Common myeloid progenitor, CD34-positive (primary cell): ENCODE measurements around the gene TMPRSS4.

ENCODE experiments used
- CTCF ChIA-PET: fragments of 350-600 bp; sonication (Branson Sonifier 250); formaldehyde crosslinking; loops from one replicate; lab custom pipeline; 2021; ENCODE audit warnings: antibody characterized with exemption; lab: Charles Lee
- POLR2A ChIA-PET: fragments of 350-600 bp; sonication (Branson Sonifier 250); formaldehyde crosslinking; loops from one replicate; lab custom pipeline; 2021; ENCODE audit warnings: antibody characterized with exemption; lab: Charles Lee
- DNase-seq, 3 donors: peaks; one replicate each; pipeline versions ENCODE4 v3.0.0 to v3.0.0-alpha.2; 2013
- H3K27ac ChIP-seq, 2 experiments: 1 replicate in 1 of 2; 2 replicates in 1 of 2; pipeline ENCODE4 v1.7.0; 2013; ENCODE audit warnings: inconsistent platforms in 2 of 2, low read length in 2 of 2, mild to moderate bottlenecking in 2 of 2, low read depth in 1 of 2, moderate library complexity in 1 of 2; ENCODE audit not compliant: severe bottlenecking in 2 of 2, insufficient read depth in 1 of 2, poor library complexity in 1 of 2
- H3K27me3 ChIP-seq, 5 experiments: replicated peaks in 2 of 5; 1 replicate in 3 of 5; 2 replicates in 2 of 5; pipeline versions ENCODE4 v1.6.1 to v1.7.0; 2013; ENCODE audit warnings: low read length in 4 of 5, mild to moderate bottlenecking in 2 of 5, moderate library complexity in 2 of 5, inconsistent platforms in 1 of 5; ENCODE audit not compliant: insufficient read depth in 5 of 5, control insufficient read depth in 4 of 5
- H3K36me3 ChIP-seq, 4 experiments: 1 replicate in 2 of 4; 2 replicates in 2 of 4; pipeline versions ENCODE4 v1.6.1 to v1.7.0; 2013; ENCODE audit warnings: low read length in 3 of 4, control low read depth in 1 of 4, mild to moderate bottlenecking in 1 of 4; ENCODE audit not compliant: control insufficient read depth in 4 of 4, insufficient read depth in 4 of 4
- H3K4me1 ChIP-seq, 4 experiments: 1 replicate in 3 of 4; 2 replicates in 1 of 4; pipeline versions ENCODE4 v1.6.1 to v1.7.1; 2013; ENCODE audit warnings: low read length in 3 of 4, mild to moderate bottlenecking in 3 of 4, control low read depth in 1 of 4, inconsistent platforms in 1 of 4, moderate library complexity in 1 of 4; ENCODE audit not compliant: control insufficient read depth in 4 of 4, insufficient read depth in 4 of 4; ENCODE audit errors: control extremely low read depth in 1 of 4
- H3K4me3 ChIP-seq, 7 experiments: 1 replicate in 4 of 7; 2 replicates in 3 of 7; pipeline versions ENCODE4 v1.5.1 to v1.7.0; 2013; ENCODE audit warnings: mild to moderate bottlenecking in 7 of 7, low read length in 6 of 7, moderate library complexity in 6 of 7, inconsistent platforms in 2 of 7, low read depth in 2 of 7, control low read depth in 1 of 7; ENCODE audit not compliant: insufficient read depth in 4 of 7, control insufficient read depth in 1 of 7; ENCODE audit errors: extremely low read depth in 1 of 7
- H3K9me3 ChIP-seq, 5 experiments: 1 replicate in 4 of 5; 2 replicates in 1 of 5; pipeline versions ENCODE4 v1.6.1 to v1.7.1; 2013; ENCODE audit warnings: low read length in 4 of 5, mild to moderate bottlenecking in 2 of 5, inconsistent platforms in 1 of 5, low read depth in 1 of 5, moderate library complexity in 1 of 5; ENCODE audit not compliant: control insufficient read depth in 4 of 5, insufficient read depth in 2 of 5; ENCODE audit errors: control extremely low read depth in 1 of 5
- WGBS: methylation state at CpG from one replicate; pipeline ENCODE4 v1.1.5; 2013; ENCODE audit not compliant: insufficient coverage; 5-methylcytosine and 5-hydroxymethylcytosine counted together

TMPRSS4 gene

DNA sequence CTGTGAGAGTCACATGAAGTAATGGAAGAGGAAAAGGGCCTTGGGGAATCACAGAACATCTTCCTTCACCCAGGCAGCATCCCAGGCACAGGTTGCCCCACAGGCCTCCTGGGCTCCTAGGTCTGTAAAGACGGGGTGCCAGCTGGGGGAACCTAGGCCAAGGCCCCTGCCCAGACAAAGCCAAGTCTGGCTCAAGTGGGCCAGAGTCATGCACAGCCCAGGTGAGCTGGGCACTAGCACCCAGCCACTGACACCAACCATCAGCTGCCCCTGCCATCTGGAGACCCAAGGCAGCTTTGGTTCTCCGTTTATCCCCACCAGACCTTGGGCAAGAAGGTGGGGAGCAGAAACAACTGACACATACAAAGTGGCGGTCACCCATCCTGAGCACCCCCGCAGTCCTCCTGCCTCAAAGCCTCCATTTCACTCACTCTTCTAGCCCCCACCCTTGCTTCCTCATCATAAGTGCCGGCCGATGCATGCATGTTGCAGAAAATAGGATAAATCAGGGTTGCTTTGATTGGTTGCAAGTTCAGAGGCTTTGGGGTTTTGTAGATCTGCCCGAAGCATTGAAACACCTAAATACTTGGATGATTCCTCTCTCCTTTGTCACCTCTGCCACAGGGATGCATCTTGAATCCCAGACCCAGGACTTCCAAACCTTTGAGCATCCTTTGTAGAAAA is 26.5 kb upstream of the TMPRSS4 start:
- H3K27ac ChIP-seq: no peak overlapping the region
- no peaks in the 10 kb centered on the region for H3K9me3 ChIP-seq
- H3K36me3 ChIP-seq: no peaks in the 10 kb centered on the region
- no peak for DNase-seq
- peaks cover 0 to 21% (median 6%) of the 10 kb centered on the region in 4 experiments for H3K4me1 ChIP-seq
- H3K27me3 ChIP-seq: no peaks in the 10 kb centered on the region
- POLR2A ChIA-PET: no interaction called here
- H3K4me3 ChIP-seq: no peak overlapping the region
- CTCF ChIA-PET: interaction anchor here (1.0 to 13.4 kb wide), 7 partner anchors 9 to 230 kb away, joined by 3 to 229 read pairs (median 4); partner anchors contain the start of gene FXYD2
- WGBS: 93% methylated on average over 4 of the region's 7 CpGs

GRCh38 chr11:118051136-118051610 is 25.7 kb upstream of the TMPRSS4 start:
- POLR2A ChIA-PET: no interaction called here
- no peaks in the 10 kb centered on the region for H3K9me3 ChIP-seq
- WGBS: 98% methylated on average over 6 of the region's 7 CpGs
- no peak overlapping the region for H3K4me3 ChIP-seq
- CTCF ChIA-PET: interaction anchor here (1.0 to 13.4 kb wide), 8 partner anchors 10 to 231 kb away, joined by 3 to 229 read pairs (median 5); partner anchors contain the start of gene FXYD2
- H3K27me3 ChIP-seq: no peaks in the 10 kb centered on the region
- H3K4me1 ChIP-seq: peaks cover 0 to 24% (median 6%) of the 10 kb centered on the region in 4 experiments
- H3K27ac ChIP-seq: no peak overlapping the region
- DNase-seq: no peak
- H3K36me3 ChIP-seq: no peaks in the 10 kb centered on the region

DNA sequence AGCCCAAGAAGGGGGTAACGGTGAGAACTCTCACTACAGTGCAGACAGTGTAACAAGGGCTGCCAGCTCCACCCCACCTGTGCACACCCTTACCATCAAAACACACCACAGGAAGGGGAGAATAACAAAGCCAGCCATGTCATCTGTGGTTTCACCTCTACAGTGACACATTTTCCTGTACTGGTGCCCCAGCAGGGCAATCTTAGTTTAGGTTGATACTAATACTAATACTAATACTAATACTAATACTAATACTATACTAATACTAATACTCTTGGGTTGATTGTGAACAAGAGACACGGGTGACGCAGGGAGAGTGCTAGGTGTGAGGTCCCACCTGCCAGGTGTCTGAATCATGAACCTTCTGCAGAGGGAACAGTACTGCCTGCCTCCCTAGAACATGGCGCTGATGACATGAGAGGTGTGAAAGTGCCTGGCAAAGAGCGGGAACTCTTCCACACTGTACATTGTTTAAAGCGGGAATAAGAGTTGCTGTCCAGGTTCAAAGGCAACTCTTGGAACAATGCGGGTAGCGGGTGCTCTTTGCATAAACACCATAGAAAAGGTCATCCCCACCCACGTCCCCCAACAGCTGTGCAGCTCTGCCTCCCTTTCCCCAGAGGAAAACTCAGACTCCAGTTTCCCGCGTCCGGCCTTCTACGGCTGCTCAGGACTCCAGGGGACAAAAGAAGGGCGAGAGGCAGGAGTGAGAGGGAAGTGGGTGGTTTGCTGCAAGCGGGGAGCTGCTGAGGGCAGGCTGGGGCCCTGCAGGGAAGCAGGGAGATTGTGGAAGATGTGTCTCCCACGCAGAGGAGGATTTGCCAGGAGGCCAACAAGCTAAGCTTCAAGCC is 25.0 kb upstream of the TMPRSS4 start:
- Histone ChIP-seq H3K9me3 (no peaks in the 10 kb centered on the region), H3K4me1 (peaks cover 0 to 28% (median 6%) of the 10 kb centered on the region in 4 experiments), H3K4me3 (no peak overlapping the region), H3K27ac (no peak overlapping the region), H3K36me3 (no peaks in the 10 kb centered on the region), H3K27me3 (no peaks in the 10 kb centered on the region)
- peak in 2 of 3 donors; percentile 35 to 43 for DNase-seq
- CTCF ChIA-PET: interaction anchor here (0.8 to 13.4 kb wide), 14 partner anchors 10 to 231 kb away, joined by 3 to 229 read pairs (median 6); partner anchors contain the start of gene FXYD2
- WGBS: 100% methylated on average over 5 of the region's 16 CpGs
- POLR2A ChIA-PET: no interaction called here

DNA sequence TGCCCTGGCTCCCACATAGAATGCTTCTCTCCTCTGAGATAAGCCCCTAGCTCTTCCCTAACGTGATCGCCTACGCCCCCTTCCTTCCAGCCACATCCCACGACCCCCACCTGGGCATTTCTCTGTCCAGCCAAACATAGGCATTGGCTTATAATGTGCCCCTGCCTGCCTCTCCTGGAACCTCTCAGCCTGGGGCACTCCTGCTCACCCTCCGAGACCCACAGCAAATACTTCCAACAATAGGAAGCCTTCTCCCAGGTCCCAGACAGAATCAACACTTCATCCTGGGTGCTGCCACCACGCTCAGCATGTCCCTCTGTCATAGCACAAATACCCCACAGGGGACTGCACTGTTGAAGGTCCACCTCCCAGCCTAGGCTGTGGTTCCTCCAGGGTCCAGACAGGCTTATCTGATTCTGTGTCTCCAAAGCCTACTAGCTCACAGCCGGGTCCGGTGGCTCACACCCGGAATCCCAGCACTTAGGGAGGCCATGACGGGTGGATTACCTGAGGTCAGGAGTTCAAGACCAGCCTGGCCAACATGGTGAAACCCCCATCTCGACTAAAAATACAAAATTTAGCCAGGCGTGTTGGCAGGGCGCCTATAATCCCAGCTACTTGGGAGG is 24.2 kb upstream of the TMPRSS4 start:
- no peaks in the 10 kb centered on the region for H3K9me3 ChIP-seq
- H3K36me3 ChIP-seq: no peaks in the 10 kb centered on the region
- WGBS: 91% methylated on average over 11 of the region's 13 CpGs
- DNase-seq: no peak
- POLR2A ChIA-PET: interaction anchor here (0.6 kb wide), 2 partner anchors 123 to 576 kb away, joined by 3 read pairs; no protein-coding TSS in a partner anchor
- peaks cover 0 to 36% (median 7%) of the 10 kb centered on the region in 4 experiments for H3K4me1 ChIP-seq
- H3K27me3 ChIP-seq: no peaks in the 10 kb centered on the region
- H3K27ac ChIP-seq: no peak overlapping the region
- CTCF ChIA-PET: interaction anchor here (0.6 to 13.4 kb wide), 34 partner anchors 10 to 626 kb away, joined by 3 to 229 read pairs (median 4); partner anchors contain the start of gene FXYD2
- no peak overlapping the region for H3K4me3 ChIP-seq

DNA sequence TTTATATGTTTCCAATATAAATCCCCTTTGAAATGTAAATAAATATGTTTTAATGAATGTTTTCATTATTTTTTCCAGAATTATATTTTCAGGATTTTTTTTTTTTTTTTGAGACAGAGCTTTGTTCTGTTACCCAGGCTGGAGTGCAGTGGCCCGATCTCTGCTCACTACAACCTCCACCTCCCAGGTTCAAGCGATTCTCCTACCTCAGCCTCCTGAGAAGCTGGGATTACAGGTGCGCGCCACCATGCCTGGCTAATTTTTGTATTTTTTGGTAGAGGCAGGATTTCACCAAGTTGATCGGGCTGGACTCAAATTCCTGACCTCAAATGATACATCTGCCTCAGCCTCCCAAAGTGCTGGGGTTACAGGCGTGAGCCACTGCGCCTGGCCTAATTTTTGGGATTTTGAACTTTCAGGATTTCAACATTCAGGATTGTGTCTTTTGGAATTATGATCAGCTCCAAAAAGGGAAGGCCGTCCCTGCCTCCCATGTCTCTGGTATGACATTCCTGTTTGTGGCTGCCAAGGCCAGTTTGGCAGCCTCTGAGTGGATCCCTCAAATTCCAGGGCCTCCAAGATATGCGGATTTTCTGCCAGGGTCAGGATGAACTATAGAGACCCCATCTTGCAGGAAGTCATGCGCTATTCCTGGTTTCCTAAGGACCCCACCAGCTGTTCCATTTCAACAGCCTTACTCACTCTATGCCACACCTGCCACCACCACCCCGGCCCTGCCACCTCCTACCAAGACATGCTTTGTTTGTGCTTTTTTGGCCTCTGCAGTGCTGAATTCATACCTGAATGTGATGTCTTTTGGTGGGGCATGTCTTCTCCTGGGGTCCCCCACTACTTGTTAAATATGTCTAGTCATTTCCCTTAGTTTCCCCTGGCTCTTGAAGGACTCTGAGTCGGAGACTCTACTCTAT is 21.9 kb upstream of the TMPRSS4 start:
- Histone ChIP-seq H3K36me3 (no peaks in the 10 kb centered on the region), H3K9me3 (no peaks in the 10 kb centered on the region), H3K27me3 (no peaks in the 10 kb centered on the region), H3K27ac (no peak overlapping the region), H3K4me3 (no peak overlapping the region), H3K4me1 (peaks cover 0 to 49% (median 7%) of the 10 kb centered on the region in 4 experiments)
- WGBS: 91% methylated on average over 8 of the region's 12 CpGs
- POLR2A ChIA-PET: interaction anchor here (1.0 kb wide), 1 partner anchor 105 kb away, joined by 3 read pairs; no protein-coding TSS in a partner anchor
- DNase-seq: no peak
- CTCF ChIA-PET: interaction anchor here (0.7 to 13.4 kb wide), 13 partner anchors 7 to 247 kb away, joined by 3 to 229 read pairs (median 5); partner anchors contain the start of gene FXYD2

DNA sequence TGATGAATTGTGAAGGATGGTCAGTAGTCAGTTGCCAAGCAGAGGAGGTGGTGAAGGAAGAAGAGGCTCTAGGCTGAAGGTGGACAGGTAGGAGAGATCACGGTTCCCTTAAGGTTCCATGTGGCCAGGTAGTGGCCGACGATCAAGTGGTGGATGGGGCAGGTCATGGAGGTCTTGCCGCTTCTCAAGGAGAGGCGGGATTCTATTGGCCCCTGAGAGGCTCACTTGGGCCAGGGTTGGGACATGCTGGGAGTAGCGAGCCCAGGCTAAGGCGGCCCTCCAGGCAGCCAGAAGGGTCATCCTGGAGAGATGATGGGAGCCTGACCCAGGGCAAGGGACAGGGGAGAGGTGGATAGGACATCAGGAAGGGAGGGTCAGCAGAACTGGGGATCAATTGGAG is 20.9 kb upstream of the TMPRSS4 start:
- no peak for DNase-seq
- Histone ChIP-seq H3K4me3 (no peak overlapping the region), H3K4me1 (peaks cover 0 to 49% (median 8%) of the 10 kb centered on the region in 4 experiments), H3K27me3 (no peaks in the 10 kb centered on the region), H3K9me3 (no peaks in the 10 kb centered on the region), H3K36me3 (no peaks in the 10 kb centered on the region), H3K27ac (no peak overlapping the region)
- POLR2A ChIA-PET: interaction anchor here (1.0 kb wide), 1 partner anchor 106 kb away, joined by 3 read pairs; no protein-coding TSS in a partner anchor
- WGBS: 100% methylated on average over 7 of the region's 7 CpGs
- CTCF ChIA-PET: interaction anchor here (0.9 to 13.4 kb wide), 7 partner anchors 8 to 248 kb away, joined by 3 to 229 read pairs (median 3); partner anchors contain the start of gene FXYD2
